Heart left ventricle (tissue), 13 donors: ENCODE measurements around the gene LEPROT.

ENCODE experiments used
- CTCF ChIP-seq, 12 donors: fragments of 200-600 bp; sonication (generic) in 4 of 12; IDR thresholded peaks; one replicate each; pipeline versions ENCODE4 v1.5.0 to v1.8.0; 2018 to 2022; ENCODE audit warnings: antibody characterized with exemption in 12 of 12, mild to moderate bottlenecking in 5 of 12
- POLR2A ChIP-seq, 2 donors: fragments of 450-650 bp; IDR thresholded peaks; one replicate each; pipeline ENCODE4 v1.6.1; 2017; ENCODE audit warnings: antibody characterized with exemption in 2 of 2, mild to moderate bottlenecking in 2 of 2, moderate library complexity in 2 of 2
- donor health status: ischemic (EF 13 %, LVEDD 7.1; RV severe dilation, severe dysfunction).
- donor health status: DM: no; HTN: yes; CAD: no.
- donor health status: DM: no; HTN: no; CAD: no.
- donor health status: ischemic (EF 25% LVEDD 6.9; RV normal size, moderate dysfunction).
- donor health status: ischemic (EF 25% LVEDD 5.7; RV mildly dilated, moderate dysfunction).
- donor health status: ischemic (EF 35%, LVEDD 5.7; RV mildly dilated, moderate dysfunction).
- donor health status: nonischemic (EF 11% LVEDD 7.7; RV severe dilation, severe dysfunction).
- donor health status: DM: yes; HTN: yes; CAD: no.
- donor health status: PGD.
- donor health status: ischemic (EF 29% LVEDD 5.4; RV normal size, mild dysfunction).
- donor health status: nonischemic (EF 23%, LVEDD 6.1; RV moderate dilation, normal function).

GRCh38 chr1:65478379-65479026 lies 58.0 kb downstream of the LEPROT start:
- TF ChIP-seq CTCF (IDR thresholded peaks at IDR 0.05), result no peak
- TF ChIP-seq POLR2A (IDR thresholded peaks at IDR 0.05), result no peak
